ENCODE measurements around the gene CENATAC.
"Not testable (repeated sequence)": the region's sequence is repeated elsewhere in the genome, so short reads cannot be mapped to it uniquely, and the experiment has no call there.

The CENATAC gene

DNA sequence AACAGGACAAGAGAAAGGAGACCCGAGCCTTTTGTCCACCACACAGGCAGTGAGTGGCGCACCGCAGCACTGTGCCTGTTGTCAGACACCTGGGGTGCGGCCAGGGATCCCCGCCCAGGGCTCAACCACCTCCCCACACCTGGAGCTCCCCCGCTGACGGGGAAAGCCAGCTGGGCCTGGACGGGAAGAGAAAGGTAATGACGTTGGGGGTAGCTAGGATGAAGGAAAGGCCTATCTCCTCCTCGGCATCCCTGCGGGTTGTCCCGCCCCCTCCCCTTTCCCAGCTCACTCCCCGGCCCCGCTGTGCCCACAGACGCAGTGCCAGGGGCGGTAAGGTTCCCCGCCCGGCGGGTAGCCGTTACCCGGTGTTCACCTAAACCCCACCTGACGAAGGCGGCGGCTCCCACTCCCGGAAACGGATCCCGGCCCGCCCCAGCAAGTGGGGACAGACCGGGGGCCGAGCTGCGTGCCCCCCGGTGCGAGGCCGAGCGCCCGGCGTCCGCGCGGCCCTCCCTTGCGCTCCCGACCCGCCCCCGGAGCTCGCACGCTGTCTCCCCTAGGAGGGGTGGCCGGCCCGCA is 58.6 kb downstream of the CENATAC start:
- no peak for DNase-seq

DNA sequence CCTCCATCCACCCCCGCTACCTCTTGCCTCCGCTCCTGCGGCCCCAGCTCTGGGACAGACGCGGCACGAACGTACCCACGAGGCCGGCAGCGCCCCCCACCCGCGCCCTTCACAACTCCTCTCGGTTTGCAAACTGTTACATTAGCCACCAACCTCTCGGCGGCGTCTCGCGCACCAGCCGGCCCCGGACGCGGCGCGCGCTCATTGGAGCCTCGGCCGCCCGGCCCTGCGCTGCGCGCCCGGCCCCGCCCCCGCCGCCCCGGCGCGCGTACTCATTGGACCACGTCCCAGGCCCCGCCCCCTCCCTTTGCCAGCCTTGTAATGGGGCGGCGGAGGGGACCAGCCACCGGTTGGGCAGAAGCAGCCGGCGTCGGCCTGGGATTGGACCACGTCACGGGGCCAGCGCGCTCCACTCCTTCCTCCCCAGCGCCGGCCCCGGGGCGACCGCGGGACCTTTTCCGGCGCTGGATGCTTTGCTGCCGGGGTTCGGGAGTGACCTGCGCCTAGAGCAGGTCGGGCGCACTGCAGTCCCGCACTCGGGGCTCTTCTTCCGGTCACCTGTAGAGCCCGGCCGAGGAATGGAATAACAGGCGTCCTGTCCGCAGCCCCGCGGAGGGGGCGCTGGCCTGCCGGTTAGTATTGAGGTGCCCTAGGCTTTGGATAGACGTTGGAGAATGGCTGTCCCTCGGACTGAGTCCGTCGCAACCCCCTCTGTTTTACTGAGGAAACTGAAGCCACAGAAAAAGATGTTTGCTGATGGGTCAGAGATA is 59.2 kb downstream of the CENATAC start, which contains the start of gene HYOU1:
Gene HYOU1, minus strand, starts transcription at position 206 of the 770 bp plus-strand sequence. CDS start 1,045 bp downstream, outside the sequence.
- DNase-seq = peak; percentile 99

DNA sequence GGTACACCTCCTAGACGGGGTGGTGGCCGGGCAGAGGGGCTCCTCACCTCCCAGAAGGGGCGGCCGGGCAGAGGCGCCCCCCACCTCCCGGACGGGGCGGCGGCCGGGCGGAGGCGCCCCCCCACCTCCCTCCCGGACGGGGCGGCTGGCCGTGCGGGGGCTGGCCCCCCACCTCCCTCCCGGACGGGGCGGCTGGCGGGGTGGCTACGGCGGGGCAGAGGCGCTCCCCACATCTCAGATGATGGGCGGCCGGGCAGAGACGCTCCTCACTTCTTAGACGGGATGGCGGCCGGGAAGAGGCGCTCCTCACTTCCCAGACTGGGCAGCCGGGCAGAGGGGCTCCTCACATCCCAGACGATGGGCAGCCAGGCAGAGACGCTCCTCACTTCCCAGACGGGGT is 61.2 kb downstream of the CENATAC start:
- not testable (repeated sequence) for DNase-seq

DNA sequence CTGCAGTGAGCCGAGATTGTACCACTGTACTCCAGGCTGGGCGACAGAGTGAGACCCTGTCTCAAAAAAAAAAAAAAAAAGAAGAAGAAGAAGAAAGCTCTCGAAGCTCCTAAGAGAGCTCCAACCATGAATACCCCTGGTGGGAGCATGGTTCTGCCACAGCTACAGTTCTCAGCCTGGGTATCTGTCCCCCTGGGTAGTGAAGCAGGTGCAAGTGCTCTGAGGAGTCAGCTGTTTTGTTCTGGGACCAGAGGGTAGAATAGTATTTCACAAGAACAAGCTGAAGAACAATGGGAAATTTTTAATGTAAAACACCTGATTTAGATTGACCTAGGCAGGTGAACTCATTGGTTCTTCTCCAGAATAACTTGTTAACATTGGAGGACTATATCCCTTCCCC is 63.3 kb downstream of the CENATAC start:
- DNase-seq = no peak

DNA sequence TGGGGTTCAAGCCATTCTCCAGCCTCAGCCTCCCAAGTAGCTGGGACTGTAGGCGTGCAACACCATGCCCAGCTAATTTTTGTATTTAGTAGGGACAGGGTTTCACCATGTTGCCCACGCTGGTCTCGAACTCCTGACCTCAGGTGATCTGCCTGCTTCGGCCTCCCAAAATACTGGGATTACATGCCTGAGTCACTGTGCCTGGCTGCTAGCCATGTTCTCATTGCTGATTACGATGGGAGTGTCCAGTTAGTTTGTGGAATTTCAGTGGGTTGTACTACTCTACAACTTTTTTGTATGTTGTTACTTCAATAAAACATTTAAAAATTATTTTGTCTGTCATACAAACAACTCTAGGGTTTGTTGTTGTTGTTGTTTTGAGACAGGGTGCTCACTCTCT is 64.8 kb downstream of the CENATAC start:
- DNase-seq = no peak

DNA sequence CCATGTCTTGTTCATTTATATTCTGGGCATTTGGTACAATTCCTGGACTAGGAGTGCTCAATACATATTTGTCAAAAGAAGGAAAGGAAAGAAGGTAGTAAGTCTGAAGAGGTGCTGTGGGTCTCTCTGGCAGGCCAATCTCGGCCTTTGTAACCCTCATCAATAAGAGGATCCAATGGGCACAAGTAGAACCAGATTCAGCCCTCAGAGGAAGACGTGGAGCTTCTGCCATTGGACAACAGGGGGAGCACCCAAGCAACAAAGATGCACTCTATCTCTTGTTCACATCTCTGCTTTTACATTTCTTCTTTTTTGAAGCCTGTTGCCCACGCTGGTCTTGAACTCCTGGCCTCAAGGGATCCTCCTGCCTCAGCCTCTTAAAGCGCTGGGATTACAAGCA is 67.4 kb downstream of the CENATAC start:
- DNase-seq = peak; percentile 63
